ENCODE data around the gene RBM47.
"Not testable (repeated sequence)": the region's sequence is repeated elsewhere in the genome, so short reads cannot be mapped to it uniquely, and the experiment has no call there.

The RBM47 gene

GRCh38 chr4:40628888-40629287 is 776 bp downstream of the RBM47 start:
- Histone ChIP-seq H3K27ac (no peak overlapping the region), H3K9me3 (ENCODE audit: severe bottlenecking) (no peaks in the 10 kb centered on the region), H3K4me3 (ENCODE audit: low read depth, low read length) (no peak overlapping the region), H3K36me3 (no peaks in the 10 kb centered on the region), H3K27me3 (ENCODE audit: insufficient read depth, low read depth, severe bottlenecking) (no peaks in the 10 kb centered on the region)
- no peak for DNase-seq
- TF ChIP-seq CTCF (IDR thresholded peaks at IDR 0.05; ENCODE audit: low read depth, low read length) = no peak

GRCh38 chr4:40628407-40628806 is 1.3 kb downstream of the RBM47 start:
- not testable (repeated sequence) for H3K4me3 ChIP-seq (ENCODE audit: low read depth, low read length); H3K27me3 ChIP-seq (ENCODE audit: insufficient read depth, low read depth, severe bottlenecking); H3K27ac ChIP-seq

GRCh38 chr4:40627540-40627939 is 2.1 kb downstream of the RBM47 start:
- TF ChIP-seq CTCF (IDR thresholded peaks at IDR 0.05; ENCODE audit: low read depth, low read length) = no peak
- Histone ChIP-seq H3K9me3 (ENCODE audit: severe bottlenecking) (no peaks in the 10 kb centered on the region), H3K36me3 (no peaks in the 10 kb centered on the region), H3K27me3 (ENCODE audit: insufficient read depth, low read depth, severe bottlenecking) (no peaks in the 10 kb centered on the region), H3K27ac (no peak overlapping the region), H3K4me3 (ENCODE audit: low read depth, low read length) (no peak overlapping the region)
- DNase-seq = no peak

More at GRCh38 chr4:40628407-40628806, 1.3 kb downstream of the RBM47 start:
- H3K9me3 ChIP-seq (ENCODE audit: severe bottlenecking); DNase-seq; H3K36me3 ChIP-seq: not testable (repeated sequence)

GRCh38 chr4:40626183-40626990 is 3.3 kb downstream of the RBM47 start:
- H3K4me3 ChIP-seq (ENCODE audit: low read depth, low read length) = no peak overlapping the region
- no peaks in the 10 kb centered on the region for H3K27me3 ChIP-seq (ENCODE audit: insufficient read depth, low read depth, severe bottlenecking)
- no peak overlapping the region for H3K27ac ChIP-seq
- peaks cover 5% of the 10 kb centered on the region for H3K9me3 ChIP-seq (ENCODE audit: severe bottlenecking)
- DNase-seq = no peak
- H3K36me3 ChIP-seq = no peaks in the 10 kb centered on the region
- TF ChIP-seq CTCF (IDR thresholded peaks at IDR 0.05; ENCODE audit: low read depth, low read length) = no peak

- no peaks in the 10 kb centered on the region for H3K36me3 ChIP-seq
- no peak overlapping the region for H3K4me3 ChIP-seq (ENCODE audit: low read depth, low read length)
- no peaks in the 10 kb centered on the region for H3K27me3 ChIP-seq (ENCODE audit: insufficient read depth, low read depth, severe bottlenecking)
- H3K27ac ChIP-seq = no peak overlapping the region
- H3K9me3 ChIP-seq (ENCODE audit: severe bottlenecking) = peaks cover 5% of the 10 kb centered on the region
- no peak for DNase-seq
- no peak for TF ChIP-seq CTCF (IDR thresholded peaks at IDR 0.05; ENCODE audit: low read depth, low read length)
Measured at GRCh38 chr4:40623707-40624106, 6.0 kb downstream of the RBM47 start.

GRCh38 chr4:40622913-40623312 is 6.8 kb downstream of the RBM47 start:
- H3K4me3 ChIP-seq (ENCODE audit: low read depth, low read length) = no peak overlapping the region
- no peaks in the 10 kb centered on the region for H3K27me3 ChIP-seq (ENCODE audit: insufficient read depth, low read depth, severe bottlenecking)
- no peak for DNase-seq
- no peak overlapping the region for H3K27ac ChIP-seq
- no peaks in the 10 kb centered on the region for H3K36me3 ChIP-seq
- no peak for TF ChIP-seq CTCF (IDR thresholded peaks at IDR 0.05; ENCODE audit: low read depth, low read length)
- peaks cover 5% of the 10 kb centered on the region for H3K9me3 ChIP-seq (ENCODE audit: severe bottlenecking)

All from WERI-Rb-1 (cell line).